Mammary epithelial cell (primary cell): Measurements from ENCODE around the gene PPM1F.

Experiments
- EZH2 ChIP-seq: IDR thresholded peaks from 2 replicates; pipeline ENCODE4 v1.6.1; 2012; ENCODE audit warnings: low read length, inconsistent platforms, borderline replicate concordance
- TF ChIP-seq, protein P1 (sequence below), 2 donors: IDR thresholded peaks in 1 of 2; conservative IDR thresholded peaks in 1 of 2; 2 replicates each; pipeline ENCODE4 v1.5.1; 2011 to 2012; ENCODE audit warnings: inconsistent platforms in 2 of 2, low read length in 2 of 2, mild to moderate bottlenecking in 2 of 2, control low read depth in 1 of 2, low read depth in 1 of 2; ENCODE audit not compliant: insufficient read depth in 1 of 2; ENCODE audit errors: extremely low read depth in 1 of 2

DNA sequence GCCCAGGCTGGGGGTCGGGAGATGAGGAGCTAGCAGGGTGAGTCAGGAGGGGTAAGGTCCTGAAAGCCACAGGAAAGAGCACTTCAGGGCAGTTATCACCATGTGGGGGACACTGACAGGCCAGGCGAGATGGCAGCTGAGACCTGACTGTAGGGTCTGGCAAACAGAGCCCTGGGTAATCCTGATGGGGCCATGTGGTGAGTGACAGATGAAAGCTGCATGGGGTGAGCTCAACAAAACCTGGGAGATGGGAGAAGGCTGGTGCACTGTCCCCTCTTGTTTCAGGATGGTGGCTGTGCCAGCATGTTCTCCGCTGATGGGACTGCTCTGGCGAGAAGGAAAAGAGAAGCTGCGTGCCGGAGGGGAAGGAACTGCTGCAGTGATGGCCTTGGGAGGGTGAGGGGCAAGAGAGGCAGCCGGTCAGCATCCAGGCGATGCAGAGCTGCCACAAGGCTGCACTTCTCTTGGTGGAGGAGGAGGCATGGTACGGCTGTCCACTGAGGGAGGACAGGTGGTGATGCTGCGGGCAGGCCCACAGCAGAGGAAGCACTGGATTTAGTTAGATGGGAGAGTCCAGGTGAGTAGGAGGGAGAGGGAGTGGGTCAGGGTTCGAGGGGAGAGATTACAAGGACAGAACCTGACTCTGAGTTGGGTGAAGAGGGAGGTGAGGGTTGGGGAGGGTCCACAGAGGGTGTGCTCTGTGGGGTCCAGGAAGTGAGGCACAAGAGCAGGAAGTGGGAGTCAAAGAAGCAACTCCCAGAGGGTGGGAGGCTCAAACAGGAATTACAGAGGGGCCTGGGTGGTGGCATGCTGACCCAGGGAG is 26.1 kb upstream of the PPM1F start:
- TF ChIP-seq, protein P1, sequence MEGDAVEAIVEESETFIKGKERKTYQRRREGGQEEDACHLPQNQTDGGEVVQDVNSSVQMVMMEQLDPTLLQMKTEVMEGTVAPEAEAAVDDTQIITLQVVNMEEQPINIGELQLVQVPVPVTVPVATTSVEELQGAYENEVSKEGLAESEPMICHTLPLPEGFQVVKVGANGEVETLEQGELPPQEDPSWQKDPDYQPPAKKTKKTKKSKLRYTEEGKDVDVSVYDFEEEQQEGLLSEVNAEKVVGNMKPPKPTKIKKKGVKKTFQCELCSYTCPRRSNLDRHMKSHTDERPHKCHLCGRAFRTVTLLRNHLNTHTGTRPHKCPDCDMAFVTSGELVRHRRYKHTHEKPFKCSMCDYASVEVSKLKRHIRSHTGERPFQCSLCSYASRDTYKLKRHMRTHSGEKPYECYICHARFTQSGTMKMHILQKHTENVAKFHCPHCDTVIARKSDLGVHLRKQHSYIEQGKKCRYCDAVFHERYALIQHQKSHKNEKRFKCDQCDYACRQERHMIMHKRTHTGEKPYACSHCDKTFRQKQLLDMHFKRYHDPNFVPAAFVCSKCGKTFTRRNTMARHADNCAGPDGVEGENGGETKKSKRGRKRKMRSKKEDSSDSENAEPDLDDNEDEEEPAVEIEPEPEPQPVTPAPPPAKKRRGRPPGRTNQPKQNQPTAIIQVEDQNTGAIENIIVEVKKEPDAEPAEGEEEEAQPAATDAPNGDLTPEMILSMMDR (conservative IDR thresholded peaks at IDR 0.05 in 1 of 2, IDR thresholded peaks at IDR 0.05 in 1 of 2; ENCODE audit: extremely low read depth in 1 of 2, insufficient read depth in 1 of 2, low read depth in 1 of 2, low read length in 2 of 2): no peak
- TF ChIP-seq EZH2: no peak
